GM23338 (cell line): Measurements from ENCODE around the gene DYNC2LI1. TPM values are rescaled to one million over a fixed set of nuclear protein-coding genes. Genes with fewer than 3 reads are reported as not detected.

Experiments used
- ATAC-seq: fragments of 200-7000 bp; cut with Tn5 transposase; 3 replicates; pipeline ENCODE4 v1.9.1; 2020
- DNase-seq: peaks from one replicate; pipeline ENCODE4 v3.0.0-alpha.2; 2015; ENCODE audit warnings: low spot score
- H2AFZ ChIP-seq: fragments of 200-600 bp; sonication (generic); 2 replicates; pipeline ENCODE4 v1.8.0; 2016; ENCODE audit warnings: antibody characterized with exemption, mild to moderate bottlenecking, moderate library complexity
- H3F3A ChIP-seq: fragments of 200-600 bp; sonication (generic); replicated peaks from 2 replicates; pipeline ENCODE4 v1.8.0; 2017; ENCODE audit warnings: antibody characterized with exemption, mixed run types, low read depth
- H3K27ac ChIP-seq: fragments of 200-600 bp; sonication (generic); 2 replicates; pipeline ENCODE4 v1.6.1; 2016; ENCODE audit warnings: low read depth
- H3K27me3 ChIP-seq: fragments of 200-600 bp; sonication (generic); 2 replicates; pipeline ENCODE4 v1.8.0; 2016; ENCODE audit warnings: mild to moderate bottlenecking, mixed run types, moderate library complexity; ENCODE audit not compliant: insufficient read depth
- H3K36me3 ChIP-seq: fragments of 200-600 bp; sonication (generic); 2 replicates; pipeline ENCODE4 v1.8.0; 2016; ENCODE audit warnings: mild to moderate bottlenecking; ENCODE audit not compliant: insufficient read depth
- H3K4me1 ChIP-seq: fragments of 200-600 bp; sonication (generic); 2 replicates; pipeline ENCODE4 v1.8.0; 2016; ENCODE audit warnings: mild to moderate bottlenecking, moderate library complexity; ENCODE audit not compliant: insufficient read depth
- H3K4me2 ChIP-seq: fragments of 200-600 bp; sonication (generic); 2 replicates; pipeline ENCODE4 v1.7.1; 2017; ENCODE audit warnings: mixed run types
- H3K4me3 ChIP-seq: fragments of 200-600 bp; sonication (generic); 2 replicates; pipeline ENCODE4 v1.6.1; 2016; ENCODE audit warnings: mixed run types
- H3K79me2 ChIP-seq: fragments of 200-600 bp; sonication (generic); replicated peaks from 2 replicates; pipeline ENCODE4 v1.8.0; 2017; ENCODE audit warnings: mild to moderate bottlenecking; ENCODE audit not compliant: insufficient read depth
- H3K9me2 ChIP-seq: fragments of 200-600 bp; sonication (generic); 2 replicates; pipeline ENCODE4 v1.8.0; 2017; ENCODE audit not compliant: insufficient read depth
- H4K20me1 ChIP-seq: fragments of 200-600 bp; sonication (generic); replicated peaks from 2 replicates; pipeline ENCODE4 v1.8.0; 2017; ENCODE audit warnings: mild to moderate bottlenecking; ENCODE audit not compliant: insufficient read depth
- H3K27ac Mint-ChIP-seq: 2 replicates; pipeline ENCODE4 v1.8.0; 2020; ENCODE audit warnings: inconsistent platforms, mild to moderate bottlenecking, moderate library complexity, mixed read lengths
- H3K27me3 Mint-ChIP-seq: 3 replicates; pipeline ENCODE4 v1.8.0; 2022; ENCODE audit warnings: low read depth, mild to moderate bottlenecking, moderate library complexity, mixed read lengths, inconsistent platforms; ENCODE audit not compliant: insufficient read depth, poor library complexity
- H3K36me3 Mint-ChIP-seq: 3 replicates; pipeline ENCODE4 v1.8.0; 2021; ENCODE audit warnings: low read depth, mild to moderate bottlenecking, inconsistent platforms, moderate library complexity, mixed read lengths
- H3K4me1 Mint-ChIP-seq: 3 replicates; pipeline ENCODE4 v1.8.0; 2020; ENCODE audit warnings: mild to moderate bottlenecking, inconsistent platforms, mixed read lengths
- H3K4me3 Mint-ChIP-seq: 3 replicates; pipeline ENCODE4 v1.8.0; 2021; ENCODE audit warnings: moderate library complexity, mild to moderate bottlenecking, inconsistent platforms, mixed read lengths
- H3K9me3 Mint-ChIP-seq: 3 replicates; pipeline ENCODE4 v1.8.0; 2020; ENCODE audit warnings: moderate library complexity, mild to moderate bottlenecking, inconsistent platforms, mixed read lengths
- CREB1 ChIP-seq: fragments of 250-450 bp; sonication (Bioruptor Pico); IDR thresholded peaks from 2 replicates; pipeline ENCODE4 v1.5.0; 2020; ENCODE audit warnings: low read depth, mild to moderate bottlenecking, moderate library complexity
- EZH2phosphoT487 ChIP-seq: fragments of 200-600 bp; sonication (generic); IDR thresholded peaks from one replicate; pipeline ENCODE4 v1.8.1; 2018; ENCODE audit warnings: antibody characterized with exemption; ENCODE audit not compliant: unreplicated experiment
- JUNB ChIP-seq: IDR thresholded peaks from one replicate; pipeline ENCODE4 v1.6.1; 2016; ENCODE audit warnings: antibody characterized with exemption; ENCODE audit not compliant: unreplicated experiment
- POLR2AphosphoS5 ChIP-seq: IDR thresholded peaks from 2 replicates; pipeline ENCODE4 v1.6.1; 2016; ENCODE audit warnings: antibody characterized with exemption, low read depth
- polyA plus RNA-seq: library from polyadenylated mRNA; unstranded; fragments of >200 nt; fragmentation: Nextera tagmentation; extraction: Ambion mirVana; gene quantifications from 2 replicates; pipeline ENCODE4 v1.2.1, GENCODE V29; 2016
- total RNA-seq: library from RNA; depleted of rRNA; stranded (reverse); fragments of >200 nt; shearing (Covaris generic); gene quantifications from 2 replicates; pipeline ENCODE4 v1.2.3, GENCODE V29; 2014
- TF ChIP-seq, protein P1 (sequence below), 2 experiments: fragments of 200-600 bp in 1 of 2; sonication (generic) in 1 of 2; conservative IDR thresholded peaks; 2 replicates each; pipeline versions ENCODE4 v1.5.1 to v1.6.1; 2016 to 2017; ENCODE audit warnings: antibody characterized with exemption in 2 of 2, low read depth in 2 of 2, mild to moderate bottlenecking in 2 of 2, moderate library complexity in 1 of 2
- TF ChIP-seq, protein P2 (sequence below): fragments of 250-450 bp; sonication (Bioruptor Pico); IDR thresholded peaks from 2 replicates; pipeline ENCODE4 v1.5.0; 2020; ENCODE audit warnings: mild to moderate bottlenecking, moderate library complexity
- TF ChIP-seq, protein P3 (sequence below): IDR thresholded peaks from 2 replicates; pipeline ENCODE4 v1.6.1; 2016; ENCODE audit warnings: antibody characterized with exemption

DYNC2LI1 gene
- total and polyA plus RNA-seq, 2 experiments from 2014 or later = 8.4 to 11.5 TPM

DNA sequence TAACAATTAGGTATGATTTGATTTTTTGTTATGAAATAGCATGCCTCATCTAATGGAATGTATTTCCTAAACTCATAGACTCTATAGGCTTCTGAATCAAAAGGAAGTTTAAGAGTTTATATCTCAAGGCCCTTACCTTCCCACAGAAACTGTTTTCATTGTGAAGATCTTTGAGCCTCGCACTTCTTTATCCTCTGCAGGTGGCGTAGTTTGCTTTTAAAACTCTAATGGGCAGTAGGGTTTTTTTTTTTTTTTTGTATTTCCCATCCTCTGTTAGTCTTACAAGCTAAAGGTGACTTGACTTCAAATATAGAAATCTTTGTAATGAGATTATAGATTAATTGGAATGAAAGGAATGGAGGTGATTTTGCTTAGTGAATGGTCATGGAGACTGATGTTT lies 28.3 kb downstream of the DYNC2LI1 start (continued):
- TF ChIP-seq, protein P1, sequence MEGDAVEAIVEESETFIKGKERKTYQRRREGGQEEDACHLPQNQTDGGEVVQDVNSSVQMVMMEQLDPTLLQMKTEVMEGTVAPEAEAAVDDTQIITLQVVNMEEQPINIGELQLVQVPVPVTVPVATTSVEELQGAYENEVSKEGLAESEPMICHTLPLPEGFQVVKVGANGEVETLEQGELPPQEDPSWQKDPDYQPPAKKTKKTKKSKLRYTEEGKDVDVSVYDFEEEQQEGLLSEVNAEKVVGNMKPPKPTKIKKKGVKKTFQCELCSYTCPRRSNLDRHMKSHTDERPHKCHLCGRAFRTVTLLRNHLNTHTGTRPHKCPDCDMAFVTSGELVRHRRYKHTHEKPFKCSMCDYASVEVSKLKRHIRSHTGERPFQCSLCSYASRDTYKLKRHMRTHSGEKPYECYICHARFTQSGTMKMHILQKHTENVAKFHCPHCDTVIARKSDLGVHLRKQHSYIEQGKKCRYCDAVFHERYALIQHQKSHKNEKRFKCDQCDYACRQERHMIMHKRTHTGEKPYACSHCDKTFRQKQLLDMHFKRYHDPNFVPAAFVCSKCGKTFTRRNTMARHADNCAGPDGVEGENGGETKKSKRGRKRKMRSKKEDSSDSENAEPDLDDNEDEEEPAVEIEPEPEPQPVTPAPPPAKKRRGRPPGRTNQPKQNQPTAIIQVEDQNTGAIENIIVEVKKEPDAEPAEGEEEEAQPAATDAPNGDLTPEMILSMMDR (conservative IDR thresholded peaks at IDR 0.05; ENCODE audit: low read depth in 2 of 2) = peak; percentile 36 to 48
- no peak for TF ChIP-seq EZH2phosphoT487

DNA sequence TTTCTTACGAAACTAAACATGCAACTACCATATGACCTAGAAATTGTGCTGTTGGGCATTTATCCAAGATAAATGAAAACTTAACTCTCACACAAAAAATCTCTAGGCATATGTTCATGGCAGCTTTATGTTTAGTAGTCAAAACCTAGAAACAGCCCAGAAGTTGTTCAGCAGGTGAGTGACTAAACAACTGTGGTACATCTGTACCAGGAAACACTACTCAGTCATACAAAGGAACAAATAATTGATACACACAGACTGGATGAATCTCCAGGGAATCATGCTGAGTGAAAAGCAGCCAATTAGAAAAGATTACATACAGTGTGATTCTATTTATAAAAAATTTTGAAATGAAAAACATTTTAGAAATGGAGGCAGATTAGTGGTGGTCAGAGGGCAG lies 29.3 kb downstream of the DYNC2LI1 start:
- no peak overlapping the region for H3K4me2 ChIP-seq
- DNase-seq = no peak
- H4K20me1 ChIP-seq = no peaks in the 10 kb centered on the region

DNA sequence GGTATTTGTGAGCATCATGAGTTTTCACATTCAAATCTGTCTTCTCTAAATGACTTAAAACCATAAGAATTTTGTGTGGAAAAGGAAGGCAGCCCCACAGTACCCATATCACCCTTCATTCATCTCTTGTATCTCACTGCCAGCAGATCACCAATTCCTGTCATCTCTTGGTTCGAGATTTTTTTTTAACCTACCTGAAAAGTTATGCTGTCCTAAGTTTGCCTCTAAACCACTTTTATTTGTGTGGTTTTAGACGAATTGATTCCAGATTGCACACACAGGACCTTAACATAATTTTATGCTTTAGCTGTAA lies 32.8 kb downstream of the DYNC2LI1 start:
- Mint-ChIP-seq H3K4me3 (no peak overlapping the region), H3K27ac (no peak overlapping the region), H3K4me1 (no peaks in the 10 kb centered on the region), H3K27me3 (no peaks in the 10 kb centered on the region), H3K9me3 (no peaks in the 10 kb centered on the region), H3K36me3 (no peaks in the 10 kb centered on the region)
- Histone ChIP-seq H3K4me1 (no peaks in the 10 kb centered on the region), H3K36me3 (no peaks in the 10 kb centered on the region), H3K4me3 (no peak overlapping the region), H3K79me2 (no peaks in the 10 kb centered on the region), H3K27me3 (no peaks in the 10 kb centered on the region), H2AFZ (no peak overlapping the region), H3K27ac (no peak overlapping the region), H3K4me2 (no peak overlapping the region), H3F3A (no peaks in the 10 kb centered on the region), H3K9me2 (no peaks in the 10 kb centered on the region), H4K20me1 (no peaks in the 10 kb centered on the region)
- DNase-seq = no peak
- ATAC-seq = no peak
- no peak for TF ChIP-seq POLR2AphosphoS5
- TF ChIP-seq, protein P2, sequence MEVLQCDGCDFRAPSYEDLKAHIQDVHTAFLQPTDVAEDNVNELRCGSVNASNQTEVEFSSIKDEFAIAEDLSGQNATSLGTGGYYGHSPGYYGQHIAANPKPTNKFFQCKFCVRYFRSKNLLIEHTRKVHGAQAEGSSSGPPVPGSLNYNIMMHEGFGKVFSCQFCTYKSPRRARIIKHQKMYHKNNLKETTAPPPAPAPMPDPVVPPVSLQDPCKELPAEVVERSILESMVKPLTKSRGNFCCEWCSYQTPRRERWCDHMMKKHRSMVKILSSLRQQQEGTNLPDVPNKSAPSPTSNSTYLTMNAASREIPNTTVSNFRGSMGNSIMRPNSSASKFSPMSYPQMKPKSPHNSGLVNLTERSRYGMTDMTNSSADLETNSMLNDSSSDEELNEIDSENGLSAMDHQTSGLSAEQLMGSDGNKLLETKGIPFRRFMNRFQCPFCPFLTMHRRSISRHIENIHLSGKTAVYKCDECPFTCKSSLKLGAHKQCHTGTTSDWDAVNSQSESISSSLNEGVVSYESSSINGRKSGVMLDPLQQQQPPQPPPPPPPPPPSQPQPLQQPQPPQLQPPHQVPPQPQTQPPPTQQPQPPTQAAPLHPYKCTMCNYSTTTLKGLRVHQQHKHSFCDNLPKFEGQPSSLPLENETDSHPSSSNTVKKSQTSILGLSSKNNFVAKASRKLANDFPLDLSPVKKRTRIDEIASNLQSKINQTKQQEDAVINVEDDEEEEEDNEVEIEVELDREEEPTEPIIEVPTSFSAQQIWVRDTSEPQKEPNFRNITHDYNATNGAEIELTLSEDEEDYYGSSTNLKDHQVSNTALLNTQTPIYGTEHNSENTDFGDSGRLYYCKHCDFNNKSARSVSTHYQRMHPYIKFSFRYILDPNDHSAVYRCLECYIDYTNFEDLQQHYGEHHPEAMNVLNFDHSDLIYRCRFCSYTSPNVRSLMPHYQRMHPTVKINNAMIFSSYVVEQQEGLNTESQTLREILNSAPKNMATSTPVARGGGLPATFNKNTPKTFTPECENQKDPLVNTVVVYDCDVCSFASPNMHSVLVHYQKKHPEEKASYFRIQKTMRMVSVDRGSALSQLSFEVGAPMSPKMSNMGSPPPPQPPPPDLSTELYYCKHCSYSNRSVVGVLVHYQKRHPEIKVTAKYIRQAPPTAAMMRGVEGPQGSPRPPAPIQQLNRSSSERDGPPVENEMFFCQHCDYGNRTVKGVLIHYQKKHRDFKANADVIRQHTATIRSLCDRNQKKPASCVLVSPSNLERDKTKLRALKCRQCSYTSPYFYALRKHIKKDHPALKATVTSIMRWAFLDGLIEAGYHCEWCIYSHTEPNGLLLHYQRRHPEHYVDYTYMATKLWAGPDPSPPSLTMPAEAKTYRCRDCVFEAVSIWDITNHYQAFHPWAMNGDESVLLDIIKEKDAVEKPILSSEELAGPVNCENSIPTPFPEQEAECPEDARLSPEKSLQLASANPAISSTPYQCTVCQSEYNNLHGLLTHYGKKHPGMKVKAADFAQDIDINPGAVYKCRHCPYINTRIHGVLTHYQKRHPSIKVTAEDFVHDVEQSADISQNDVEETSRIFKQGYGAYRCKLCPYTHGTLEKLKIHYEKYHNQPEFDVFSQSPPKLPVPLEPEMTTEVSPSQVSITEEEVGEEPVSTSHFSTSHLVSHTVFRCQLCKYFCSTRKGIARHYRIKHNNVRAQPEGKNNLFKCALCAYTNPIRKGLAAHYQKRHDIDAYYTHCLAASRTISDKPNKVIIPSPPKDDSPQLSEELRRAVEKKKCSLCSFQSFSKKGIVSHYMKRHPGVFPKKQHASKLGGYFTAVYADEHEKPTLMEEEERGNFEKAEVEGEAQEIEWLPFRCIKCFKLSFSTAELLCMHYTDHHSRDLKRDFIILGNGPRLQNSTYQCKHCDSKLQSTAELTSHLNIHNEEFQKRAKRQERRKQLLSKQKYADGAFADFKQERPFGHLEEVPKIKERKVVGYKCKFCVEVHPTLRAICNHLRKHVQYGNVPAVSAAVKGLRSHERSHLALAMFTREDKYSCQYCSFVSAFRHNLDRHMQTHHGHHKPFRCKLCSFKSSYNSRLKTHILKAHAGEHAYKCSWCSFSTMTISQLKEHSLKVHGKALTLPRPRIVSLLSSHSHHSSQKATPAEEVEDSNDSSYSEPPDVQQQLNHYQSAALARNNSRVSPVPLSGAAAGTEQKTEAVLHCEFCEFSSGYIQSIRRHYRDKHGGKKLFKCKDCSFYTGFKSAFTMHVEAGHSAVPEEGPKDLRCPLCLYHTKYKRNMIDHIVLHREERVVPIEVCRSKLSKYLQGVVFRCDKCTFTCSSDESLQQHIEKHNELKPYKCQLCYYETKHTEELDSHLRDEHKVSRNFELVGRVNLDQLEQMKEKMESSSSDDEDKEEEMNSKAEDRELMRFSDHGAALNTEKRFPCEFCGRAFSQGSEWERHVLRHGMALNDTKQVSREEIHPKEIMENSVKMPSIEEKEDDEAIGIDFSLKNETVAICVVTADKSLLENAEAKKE (CRISPR knock-in tag) = no peak

More for the DNA sequence above, 29.3 kb downstream of the DYNC2LI1 start:
- no peak overlapping the region for H3K4me3 ChIP-seq
- Mint-ChIP-seq H3K36me3 (no peaks in the 10 kb centered on the region), H3K27me3 (no peaks in the 10 kb centered on the region), H3K4me1 (no peaks in the 10 kb centered on the region), H3K4me3 (no peak overlapping the region), H3K27ac (no peak overlapping the region), H3K9me3 (no peaks in the 10 kb centered on the region)
- H3K36me3 ChIP-seq = no peaks in the 10 kb centered on the region
- H3K27me3 ChIP-seq = no peaks in the 10 kb centered on the region
- no peak for ATAC-seq
- H2AFZ ChIP-seq = no peak overlapping the region
- H3K9me2 ChIP-seq = no peaks in the 10 kb centered on the region
- TF ChIP-seq JUNB (no peak), CREB1 (CRISPR knock-in tag) (no peak), EZH2phosphoT487 (no peak)
- TF ChIP-seq, protein P3, sequence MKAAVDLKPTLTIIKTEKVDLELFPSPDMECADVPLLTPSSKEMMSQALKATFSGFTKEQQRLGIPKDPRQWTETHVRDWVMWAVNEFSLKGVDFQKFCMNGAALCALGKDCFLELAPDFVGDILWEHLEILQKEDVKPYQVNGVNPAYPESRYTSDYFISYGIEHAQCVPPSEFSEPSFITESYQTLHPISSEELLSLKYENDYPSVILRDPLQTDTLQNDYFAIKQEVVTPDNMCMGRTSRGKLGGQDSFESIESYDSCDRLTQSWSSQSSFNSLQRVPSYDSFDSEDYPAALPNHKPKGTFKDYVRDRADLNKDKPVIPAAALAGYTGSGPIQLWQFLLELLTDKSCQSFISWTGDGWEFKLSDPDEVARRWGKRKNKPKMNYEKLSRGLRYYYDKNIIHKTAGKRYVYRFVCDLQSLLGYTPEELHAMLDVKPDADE = no peak
- H3K27ac ChIP-seq = no peak overlapping the region
- no peaks in the 10 kb centered on the region for H3F3A ChIP-seq
- no peaks in the 10 kb centered on the region for H3K79me2 ChIP-seq
- H3K4me1 ChIP-seq = no peaks in the 10 kb centered on the region
